Stimulated activated CD8-positive, alpha-beta memory T cell treated with anti-CD3 and anti-CD28 coated beads, Interleukin-7, amount 100 ng/mL, for 48 hours (primary cell): Measurements from ENCODE around the gene STRN.
"Not testable (repeated sequence)": the region's sequence is repeated elsewhere in the genome, so short reads cannot be mapped to it uniquely, and the experiment has no call there.

Source experiments
- DNase-seq, 2 donors: peaks; one replicate each; pipeline ENCODE4 v3.0.0-alpha.2; 2020; ENCODE audit warnings: low read depth in 1 of 2; ENCODE audit errors: extremely low read depth in 1 of 2

Gene STRN

GRCh38 chr2:36915627-36916026, 50.7 kb downstream of the STRN start:
- DNase-seq, result no peak

- DNase-seq, result no peak
Observed at GRCh38 chr2:36912695-36913094, 53.6 kb downstream of the STRN start.

- DNase-seq, result no peak
Observed at GRCh38 chr2:36911012-36911411, 55.3 kb downstream of the STRN start.

GRCh38 chr2:36906277-36906676, 60.1 kb downstream of the STRN start:
- no peak for DNase-seq

GRCh38 chr2:36904636-36905035, 61.7 kb downstream of the STRN start:
- no peak for DNase-seq

- DNase-seq, result no peak
Observed at GRCh38 chr2:36902385-36903120, 63.8 kb downstream of the STRN start.

GRCh38 chr2:36892805-36893204, 73.5 kb downstream of the STRN start:
- DNase-seq, result no peak

- DNase-seq, result no peak
Observed at GRCh38 chr2:36889795-36890194, 76.5 kb downstream of the STRN start.

- DNase-seq, result not testable (repeated sequence)
Observed at GRCh38 chr2:36887095-36887494, 79.2 kb downstream of the STRN start.

GRCh38 chr2:36886664-36887063, 79.7 kb downstream of the STRN start:
- no peak for DNase-seq

GRCh38 chr2:36885605-36886004, 80.7 kb downstream of the STRN start:
- DNase-seq, result no peak

- no peak for DNase-seq
Observed at GRCh38 chr2:36882532-36882931, 83.8 kb downstream of the STRN start.

GRCh38 chr2:36881816-36882215, 84.5 kb downstream of the STRN start:
- no peak for DNase-seq

GRCh38 chr2:36878429-36878828, 87.9 kb downstream of the STRN start:
- DNase-seq, result no peak

- no peak for DNase-seq
Observed at GRCh38 chr2:36871068-36871707, 95.1 kb downstream of the STRN start.

- DNase-seq, result no peak
Observed at GRCh38 chr2:36869606-36870005, 96.7 kb downstream of the STRN start.

GRCh38 chr2:36861896-36862295, 104.4 kb downstream of the STRN start:
- DNase-seq, result no peak

- no peak for DNase-seq
Observed at GRCh38 chr2:36859366-36859792, 107.0 kb downstream of the STRN start.

GRCh38 chr2:36858551-36859365, 107.6 kb downstream of the STRN start:
- no peak for DNase-seq

GRCh38 chr2:36857713-36858112, 108.6 kb downstream of the STRN start:
- no peak for DNase-seq

- no peak for DNase-seq
Observed at GRCh38 chr2:36855429-36855828, 110.9 kb downstream of the STRN start.

GRCh38 chr2:36854241-36854640, 112.1 kb downstream of the STRN start:
- no peak for DNase-seq
